CD4-positive, alpha-beta T cell treated with Interleukin-17A for 1 hour (primary cell): Measurements from ENCODE around the gene KCNJ11.

ENCODE experiments used
- DNase-seq: peaks from one replicate; pipeline ENCODE4 v3.0.0-alpha.2; 2020

KCNJ11 gene

DNA sequence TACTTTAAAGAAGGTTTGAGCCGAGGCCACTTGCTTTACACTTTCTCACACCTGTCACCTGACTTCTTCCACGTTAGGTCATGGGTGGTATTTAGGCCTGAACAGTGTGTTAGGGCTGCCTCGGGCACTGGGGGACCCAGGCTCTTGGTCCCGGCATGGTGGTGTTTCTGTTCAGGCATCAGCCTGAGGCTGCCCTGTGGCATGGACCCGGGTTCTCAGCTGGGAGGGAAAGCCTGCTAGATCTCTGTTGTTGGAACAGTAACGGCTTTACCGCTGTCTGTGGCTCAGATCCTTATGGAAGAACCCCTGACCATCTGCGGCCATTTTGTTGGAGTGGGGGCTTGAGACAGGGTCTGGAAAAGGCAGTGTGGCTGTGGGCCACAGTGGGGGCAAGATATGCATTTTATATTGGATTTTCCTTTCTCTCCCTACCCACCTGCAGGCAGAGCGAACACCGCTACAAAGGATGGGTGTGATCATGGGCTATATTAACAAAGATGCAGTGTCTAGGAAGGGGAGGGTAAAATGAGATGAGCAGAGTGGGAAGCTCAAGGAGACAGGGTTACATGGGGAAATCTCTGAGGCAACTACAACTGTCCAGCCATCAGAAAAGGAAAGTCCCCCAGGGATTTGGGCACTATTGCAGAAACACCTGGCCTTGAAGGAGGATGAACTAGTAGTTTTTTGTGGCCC lies 1.6 kb upstream of the KCNJ11 start:
- DNase-seq = no peak

- DNase-seq = peak; percentile 81
Observed at GRCh38 chr11:17389211-17389956, 925 bp upstream of the KCNJ11 start.

DNA sequence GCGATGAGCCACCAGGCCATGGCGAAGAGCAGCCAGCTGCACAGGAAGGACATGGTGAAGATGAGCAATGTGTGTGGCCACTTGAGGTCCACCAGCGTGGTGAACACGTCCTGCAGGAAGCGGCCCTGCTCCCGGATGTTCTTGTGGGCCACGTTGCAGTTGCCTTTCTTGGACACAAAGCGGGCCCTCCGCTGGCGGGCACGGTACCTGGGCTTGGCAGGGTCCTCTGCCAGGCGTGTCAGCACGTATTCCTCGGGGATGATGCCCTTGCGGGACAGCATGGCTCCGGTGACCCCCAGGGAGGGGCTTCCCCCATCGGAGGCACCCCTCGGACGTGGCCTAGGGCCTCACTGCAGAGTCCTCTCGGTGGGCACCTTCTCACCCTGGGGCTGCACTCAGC lies 648 bp downstream of the KCNJ11 start:
- no peak for DNase-seq

GRCh38 chr11:17387254-17387653 lies 1.2 kb downstream of the KCNJ11 start:
- no peak for DNase-seq

GRCh38 chr11:17386331-17387084 lies 2.0 kb downstream of the KCNJ11 start:
- peak; percentile 24 for DNase-seq

- no peak for DNase-seq
Observed at GRCh38 chr11:17385926-17386325, 2.5 kb downstream of the KCNJ11 start.

DNA sequence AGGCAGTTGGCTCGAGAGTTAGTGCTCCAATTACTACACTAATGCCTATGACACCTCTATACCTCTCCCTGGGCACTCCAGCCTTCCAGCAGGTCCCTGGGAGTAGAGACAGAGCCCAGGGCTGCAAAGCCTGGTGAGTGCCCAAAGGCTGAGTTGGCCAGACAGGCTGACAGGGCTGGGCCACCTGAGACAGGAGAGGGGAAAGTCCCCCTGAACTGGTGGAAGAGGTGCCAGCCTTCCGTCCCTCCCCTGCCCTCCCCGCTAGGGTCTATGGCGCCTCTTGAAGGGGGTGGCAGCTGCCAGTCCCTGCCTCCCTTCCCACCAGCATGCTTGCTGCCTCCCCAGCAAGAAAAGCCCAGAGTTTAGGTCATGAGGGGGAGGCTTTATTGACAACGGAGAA lies 3.0 kb downstream of the KCNJ11 start:
- no peak for DNase-seq

DNA sequence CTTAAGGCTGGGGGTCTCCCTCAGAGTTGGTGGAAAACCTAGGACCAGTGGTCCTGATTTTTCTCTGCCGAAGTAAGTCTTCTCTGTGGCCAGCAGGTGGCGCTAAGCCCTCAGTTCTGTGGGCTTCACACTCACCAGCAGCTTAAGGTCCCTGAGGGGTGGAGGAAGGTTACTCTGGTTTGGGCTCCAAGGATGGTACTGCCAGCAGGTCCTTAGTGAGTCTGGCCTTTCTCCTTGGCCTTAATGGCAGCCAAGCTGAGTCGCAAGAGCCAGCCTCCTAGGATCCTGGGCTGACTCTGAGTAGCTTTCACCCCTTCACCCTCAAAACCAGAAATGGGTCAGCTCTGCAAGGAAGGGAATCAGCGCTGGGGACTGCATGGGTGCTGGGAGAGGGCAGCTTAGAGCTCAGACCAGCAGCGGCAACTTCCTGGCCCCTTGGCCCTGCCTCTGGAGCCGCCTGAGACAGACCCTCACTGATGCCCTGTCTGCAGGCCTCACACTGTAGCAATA lies 4.4 kb downstream of the KCNJ11 start:
- DNase-seq = peak; percentile 76

GRCh38 chr11:17383461-17383860 lies 5.0 kb downstream of the KCNJ11 start:
- DNase-seq = peak; percentile 2

DNA sequence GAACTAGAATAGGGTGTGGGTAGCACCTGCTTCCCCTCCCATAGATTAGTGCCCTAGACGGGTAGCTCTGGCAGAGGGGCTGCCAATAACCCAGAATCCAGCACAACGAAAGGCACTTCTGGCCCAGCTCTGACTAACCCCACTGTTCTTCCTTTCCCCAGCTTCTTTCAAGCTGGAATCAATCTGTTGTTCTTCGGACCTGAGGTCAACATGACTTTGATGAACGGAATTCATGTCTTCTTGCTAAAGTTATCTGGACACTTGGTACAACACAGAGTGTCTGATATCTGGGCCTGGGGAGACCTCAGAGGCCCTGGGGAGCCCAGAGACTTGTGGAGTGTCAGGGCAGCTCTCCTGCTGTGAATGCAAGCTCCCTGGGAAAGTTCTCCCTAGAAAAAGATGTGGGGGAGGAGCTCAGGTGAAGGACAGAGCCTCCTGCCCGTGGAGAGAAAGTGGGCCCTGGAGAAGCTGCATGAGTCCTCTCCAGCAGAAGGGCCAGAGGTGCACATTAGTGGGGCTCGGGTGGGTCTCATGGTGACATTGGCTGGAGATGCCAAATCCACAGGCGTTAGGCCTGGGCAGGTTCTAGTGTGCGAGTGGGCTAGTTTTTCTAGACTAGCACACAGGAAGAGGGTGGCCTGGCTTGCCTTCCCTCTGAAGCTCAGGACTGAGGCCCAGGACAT lies 6.3 kb downstream of the KCNJ11 start:
- DNase-seq = no peak

DNA sequence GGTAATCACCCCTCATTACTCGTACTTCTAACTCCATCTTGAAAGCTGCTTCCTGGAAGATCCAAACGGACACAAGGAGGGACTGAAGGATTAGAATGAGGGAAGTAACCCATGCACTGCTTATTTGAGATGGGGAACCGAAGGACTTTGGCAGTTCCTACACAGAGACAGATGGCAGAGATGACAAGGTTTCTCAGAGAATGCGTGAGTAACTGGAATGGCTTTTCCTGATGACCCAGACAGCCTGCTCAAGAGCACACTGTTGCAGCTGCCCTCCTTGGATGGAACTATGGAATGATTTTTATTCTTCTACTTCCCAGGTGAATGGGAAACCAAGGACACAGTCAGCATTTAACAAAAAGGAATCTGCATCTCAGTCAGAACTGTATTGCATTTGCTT lies 7.3 kb downstream of the KCNJ11 start:
- no peak for DNase-seq

DNA sequence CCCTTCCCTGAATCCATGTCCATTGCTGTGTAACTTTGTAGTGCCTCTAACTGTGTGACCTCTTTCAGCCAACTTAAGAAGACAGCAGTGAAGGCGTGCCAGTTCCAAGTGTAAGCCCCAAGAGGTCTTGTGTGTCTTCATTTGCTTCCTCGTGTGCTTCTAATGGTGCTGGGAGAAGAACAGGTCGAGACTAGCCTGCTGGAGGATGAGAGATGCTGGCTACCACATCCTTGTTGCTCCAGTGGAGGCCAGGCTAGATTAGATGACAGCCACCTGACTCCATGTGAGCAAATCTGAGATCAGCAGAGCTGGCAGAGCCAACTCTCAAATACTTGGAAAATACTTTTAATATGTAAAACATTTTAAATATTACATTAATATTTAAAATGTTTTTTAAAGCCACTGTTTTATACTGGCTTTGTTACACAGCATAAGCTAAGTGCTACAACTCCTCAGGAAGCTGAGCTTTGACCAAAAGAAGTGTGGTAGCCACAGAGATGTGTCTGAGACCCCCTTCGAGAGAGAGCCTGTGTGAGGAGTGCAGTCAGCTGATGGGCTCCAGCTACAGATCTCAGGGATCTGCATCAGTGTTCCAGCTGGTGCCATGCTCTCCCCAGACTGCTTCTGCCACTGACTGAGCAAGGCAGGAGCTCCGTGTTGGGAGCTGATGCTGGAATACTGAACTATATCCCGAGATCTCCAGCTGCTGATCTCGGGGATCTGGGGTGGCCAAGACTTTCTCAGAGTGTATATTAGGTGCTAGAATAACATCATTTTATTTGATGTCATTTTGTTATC lies 8.9 kb downstream of the KCNJ11 start:
- no peak for DNase-seq

DNA sequence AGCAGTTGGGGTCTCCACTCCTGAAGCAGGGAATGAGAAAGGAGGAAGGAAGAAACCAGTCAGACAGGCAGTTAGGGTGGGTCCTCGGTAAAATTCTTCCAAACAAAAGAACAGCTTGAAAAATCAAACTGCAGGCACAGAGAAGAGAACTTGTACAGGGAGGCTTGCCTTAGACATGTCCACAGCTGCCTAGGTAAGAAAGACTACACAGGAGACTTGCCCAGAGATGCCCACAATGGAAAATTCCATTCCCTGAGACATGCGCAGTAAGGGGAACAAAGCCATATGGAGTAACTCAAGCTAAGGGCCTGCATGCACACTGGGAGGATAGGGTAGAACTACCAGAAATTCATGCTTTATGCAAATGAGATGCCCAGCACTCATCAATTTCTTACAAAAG lies 9.8 kb downstream of the KCNJ11 start:
- DNase-seq = no peak

DNA sequence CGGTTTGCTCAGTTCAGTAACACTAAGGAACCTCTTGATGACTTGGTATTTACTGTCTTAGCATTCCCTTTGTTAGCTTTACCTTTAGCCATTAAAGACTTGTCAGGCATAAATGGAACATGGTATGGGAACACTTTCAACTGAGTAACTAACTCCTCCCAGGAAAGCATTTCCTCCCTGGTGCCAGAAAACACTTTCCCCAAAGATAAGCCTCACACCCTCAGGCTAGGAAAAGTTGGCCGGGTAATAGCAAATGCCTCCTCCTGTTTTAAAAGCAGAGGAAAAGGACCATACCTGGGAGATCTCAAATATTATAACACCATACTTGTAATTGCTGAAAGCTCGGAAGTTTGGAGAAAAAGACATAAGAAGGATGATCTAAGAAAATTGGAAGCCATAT lies 12.0 kb downstream of the KCNJ11 start:
- no peak for DNase-seq

GRCh38 chr11:17375547-17375946 lies 12.9 kb downstream of the KCNJ11 start:
- DNase-seq = no peak

DNA sequence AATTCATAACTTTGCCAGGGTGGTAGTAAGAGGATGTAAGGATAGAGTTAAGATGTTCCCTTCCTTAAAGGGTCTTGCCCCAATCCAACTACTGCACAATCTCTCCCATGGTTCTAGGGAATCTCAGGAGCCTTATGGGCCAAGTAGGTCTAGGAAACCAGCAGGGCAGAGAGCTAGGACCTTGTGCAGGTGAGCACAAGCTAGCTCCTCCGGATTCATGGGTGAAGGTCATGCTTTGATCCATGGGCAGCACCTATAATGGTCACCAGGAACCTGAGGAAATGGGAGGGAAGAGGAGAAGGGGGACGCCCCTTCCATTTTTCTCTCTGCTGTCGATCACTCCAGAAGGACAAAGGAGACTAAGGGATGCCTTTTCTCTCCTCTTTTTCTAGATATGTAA lies 16.8 kb downstream of the KCNJ11 start:
- DNase-seq = no peak

DNA sequence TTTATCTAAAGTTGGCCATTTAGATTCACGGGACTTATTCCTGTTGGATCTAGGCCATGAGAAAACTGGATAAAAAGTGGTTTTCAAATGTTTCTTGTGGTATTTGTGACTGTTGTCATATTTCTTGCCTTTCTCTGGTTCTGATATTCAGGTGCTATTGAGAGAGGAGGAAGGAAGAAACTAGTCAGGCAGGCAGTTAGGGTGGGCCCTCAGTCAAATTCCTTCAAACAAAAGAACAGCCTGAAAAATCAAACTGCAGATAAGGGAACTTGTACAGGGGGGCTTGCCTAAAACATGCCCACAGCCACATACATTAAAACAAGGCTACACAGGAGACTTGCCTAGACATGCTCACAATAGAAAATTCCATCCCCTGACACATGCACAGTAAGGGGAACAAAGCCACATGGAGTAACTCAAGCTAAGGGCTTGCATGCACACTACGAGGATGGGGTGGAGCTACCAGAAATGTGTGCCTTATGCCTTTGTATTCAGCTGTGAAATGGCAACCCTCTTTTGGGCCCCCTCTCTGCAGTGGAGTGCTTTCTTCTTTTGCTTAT lies 18.7 kb downstream of the KCNJ11 start:
- no peak for DNase-seq

GRCh38 chr11:17369094-17369493 lies 19.4 kb downstream of the KCNJ11 start:
- DNase-seq = no peak

DNA sequence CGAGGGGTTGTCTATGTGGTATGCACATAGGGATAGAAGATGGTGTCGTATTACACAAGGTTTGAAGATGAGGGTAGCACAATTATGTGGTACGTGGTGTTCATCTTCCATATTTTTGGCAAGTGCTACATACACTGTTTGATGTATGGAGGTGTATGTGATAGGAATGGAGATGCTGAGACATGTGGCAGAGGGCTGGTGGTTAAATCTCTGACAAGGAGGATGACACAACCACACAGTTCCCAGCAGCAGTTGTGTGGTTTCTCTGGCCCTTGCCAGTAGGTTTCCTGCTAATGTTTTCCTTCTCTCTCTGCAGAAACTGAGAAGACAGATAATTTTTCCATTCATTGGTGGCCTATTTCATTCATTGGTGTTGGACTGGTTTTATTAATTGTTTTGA lies 19.9 kb downstream of the KCNJ11 start:
- DNase-seq = no peak

- DNase-seq = no peak
Observed at GRCh38 chr11:17366495-17366894, 22.0 kb downstream of the KCNJ11 start.

DNA sequence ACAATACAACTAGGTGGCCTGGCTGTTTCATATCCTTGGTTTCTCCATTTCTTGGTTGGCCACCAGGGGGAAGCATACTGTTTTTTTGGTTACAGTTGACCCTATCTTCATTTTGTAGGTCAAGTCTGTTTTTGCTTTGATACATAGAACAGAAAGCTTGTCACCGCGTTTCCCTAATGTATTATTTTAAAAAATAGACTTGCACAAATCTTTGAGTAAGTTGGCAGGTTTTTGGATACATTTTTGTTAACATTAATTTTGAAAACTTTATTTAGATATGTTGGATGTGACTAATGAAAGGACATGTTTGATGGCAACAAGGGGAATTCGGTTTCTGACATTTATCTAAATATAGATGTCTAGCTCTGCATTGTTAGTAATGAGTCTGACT lies 33.9 kb downstream of the KCNJ11 start:
- DNase-seq = peak; percentile 82
